Stimulated activated memory B cell treated with anti-CD40 and anti-IgM and Interleukin-4, amounts not matched to agents 10 μg/mL and 1 μg/mL and 100 μg/mL, for 72 hours (primary cell): Measurements from ENCODE around the gene MERTK.

Experiments
- ATAC-seq: fragments of 150-1000 bp; cut with Tn5 transposase; 2 replicates; pipeline ENCODE4 v1.10.0; 2021
- H3K27ac Mint-ChIP-seq: one replicate; pipeline ENCODE4 v1.8.0; 2022; ENCODE audit warnings: mild to moderate bottlenecking, mixed read lengths
- H3K27me3 Mint-ChIP-seq: one replicate; pipeline ENCODE4 v1.8.0; 2022; ENCODE audit warnings: mixed read lengths
- H3K36me3 Mint-ChIP-seq: one replicate; pipeline ENCODE4 v1.8.0; 2022; ENCODE audit warnings: mixed read lengths
- H3K4me1 Mint-ChIP-seq: one replicate; pipeline ENCODE4 v1.8.0; 2022; ENCODE audit warnings: mixed read lengths
- H3K4me3 Mint-ChIP-seq: one replicate; pipeline ENCODE4 v1.8.0; 2022; ENCODE audit warnings: mild to moderate bottlenecking, moderate library complexity, mixed read lengths
- H3K9me3 Mint-ChIP-seq: one replicate; pipeline ENCODE4 v1.8.0; 2022; ENCODE audit warnings: mixed read lengths

MERTK gene

GRCh38 chr2:111975053-111975552 lies 76.7 kb downstream of the MERTK start:
- no peak for ATAC-seq
- no peak overlapping the region for H3K27ac Mint-ChIP-seq
- no peak overlapping the region for H3K4me3 Mint-ChIP-seq
- peaks cover 24% of the 10 kb centered on the region for H3K27me3 Mint-ChIP-seq
- H3K9me3 Mint-ChIP-seq, result peaks cover 14% of the 10 kb centered on the region
- H3K4me1 Mint-ChIP-seq, result peaks cover 5% of the 10 kb centered on the region
- no peaks in the 10 kb centered on the region for H3K36me3 Mint-ChIP-seq

- Mint-ChIP-seq H3K27me3 (peaks cover 24% of the 10 kb centered on the region), H3K4me1 (peaks cover 5% of the 10 kb centered on the region), H3K27ac (no peak overlapping the region), H3K9me3 (peaks cover 14% of the 10 kb centered on the region), H3K4me3 (no peak overlapping the region), H3K36me3 (no peaks in the 10 kb centered on the region)
- no peak for ATAC-seq
Observed at GRCh38 chr2:111975819-111976218, 77.4 kb downstream of the MERTK start.

- H3K27me3 Mint-ChIP-seq, result peaks cover 19% of the 10 kb centered on the region
- H3K4me1 Mint-ChIP-seq, result peaks cover 7% of the 10 kb centered on the region
- peaks cover 15% of the 10 kb centered on the region for H3K9me3 Mint-ChIP-seq
- no peak overlapping the region for H3K4me3 Mint-ChIP-seq
- ATAC-seq, result no peak
- no peak overlapping the region for H3K27ac Mint-ChIP-seq
- H3K36me3 Mint-ChIP-seq, result no peaks in the 10 kb centered on the region
Observed at GRCh38 chr2:111977240-111977639, 78.8 kb downstream of the MERTK start.

GRCh38 chr2:111978452-111979170 lies 80.2 kb downstream of the MERTK start:
- no peak for ATAC-seq
- Mint-ChIP-seq H3K4me3 (no peak overlapping the region), H3K4me1 (peaks cover 9% of the 10 kb centered on the region), H3K27ac (no peak overlapping the region), H3K9me3 (peaks cover 16% of the 10 kb centered on the region), H3K36me3 (no peaks in the 10 kb centered on the region), H3K27me3 (peaks cover 17% of the 10 kb centered on the region)

GRCh38 chr2:111981666-111982065 lies 83.3 kb downstream of the MERTK start:
- Mint-ChIP-seq H3K4me1 (peaks cover 9% of the 10 kb centered on the region), H3K36me3 (no peaks in the 10 kb centered on the region), H3K9me3 (peaks cover 13% of the 10 kb centered on the region), H3K4me3 (no peak overlapping the region), H3K27ac (no peak overlapping the region), H3K27me3 (peaks cover 24% of the 10 kb centered on the region)
- no peak for ATAC-seq

- H3K4me1 Mint-ChIP-seq, result peaks cover 9% of the 10 kb centered on the region
- peak; percentile 48 for ATAC-seq
- peaks cover 24% of the 10 kb centered on the region for H3K27me3 Mint-ChIP-seq
- H3K4me3 Mint-ChIP-seq, result no peak overlapping the region
- H3K27ac Mint-ChIP-seq, result no peak overlapping the region
- H3K9me3 Mint-ChIP-seq, result peaks cover 4% of the 10 kb centered on the region
- no peaks in the 10 kb centered on the region for H3K36me3 Mint-ChIP-seq
Observed at GRCh38 chr2:111982822-111983221, 84.4 kb downstream of the MERTK start.

GRCh38 chr2:111983478-111984212 lies 85.2 kb downstream of the MERTK start:
- Mint-ChIP-seq H3K4me1 (peaks cover 9% of the 10 kb centered on the region), H3K27ac (no peak overlapping the region), H3K4me3 (no peak overlapping the region), H3K9me3 (peaks cover 2% of the 10 kb centered on the region), H3K36me3 (no peaks in the 10 kb centered on the region), H3K27me3 (peaks cover 24% of the 10 kb centered on the region)
- no peak for ATAC-seq

- no peak for ATAC-seq
- no peak overlapping the region for H3K27ac Mint-ChIP-seq
- H3K27me3 Mint-ChIP-seq, result peaks cover 24% of the 10 kb centered on the region
- H3K4me3 Mint-ChIP-seq, result no peak overlapping the region
- no peaks in the 10 kb centered on the region for H3K36me3 Mint-ChIP-seq
- H3K4me1 Mint-ChIP-seq, result peaks cover 9% of the 10 kb centered on the region
- peaks cover 2% of the 10 kb centered on the region for H3K9me3 Mint-ChIP-seq
Observed at GRCh38 chr2:111984213-111984604, 85.8 kb downstream of the MERTK start.

GRCh38 chr2:111985514-111985913 lies 87.1 kb downstream of the MERTK start:
- Mint-ChIP-seq H3K27ac (no peak overlapping the region), H3K27me3 (peaks cover 24% of the 10 kb centered on the region), H3K4me3 (no peak overlapping the region), H3K36me3 (no peaks in the 10 kb centered on the region), H3K4me1 (peaks cover 9% of the 10 kb centered on the region), H3K9me3 (peaks cover 2% of the 10 kb centered on the region)
- no peak for ATAC-seq

GRCh38 chr2:111986116-111986900 lies 87.9 kb downstream of the MERTK start:
- H3K9me3 Mint-ChIP-seq, result peaks cover 2% of the 10 kb centered on the region
- peaks cover 24% of the 10 kb centered on the region for H3K27me3 Mint-ChIP-seq
- H3K27ac Mint-ChIP-seq, result no peak overlapping the region
- peaks cover 9% of the 10 kb centered on the region for H3K4me1 Mint-ChIP-seq
- no peak for ATAC-seq
- H3K4me3 Mint-ChIP-seq, result no peak overlapping the region
- no peaks in the 10 kb centered on the region for H3K36me3 Mint-ChIP-seq

- Mint-ChIP-seq H3K27me3 (peaks cover 6% of the 10 kb centered on the region), H3K27ac (no peak overlapping the region), H3K36me3 (no peaks in the 10 kb centered on the region), H3K4me3 (no peak overlapping the region), H3K4me1 (peaks cover 6% of the 10 kb centered on the region), H3K9me3 (no peaks in the 10 kb centered on the region)
- ATAC-seq, result no peak
Observed at GRCh38 chr2:111990375-111990774, 92.0 kb downstream of the MERTK start.

- peaks cover 2% of the 10 kb centered on the region for H3K27me3 Mint-ChIP-seq
- no peak overlapping the region for H3K27ac Mint-ChIP-seq
- H3K4me1 Mint-ChIP-seq, result peaks cover 6% of the 10 kb centered on the region
- H3K9me3 Mint-ChIP-seq, result no peaks in the 10 kb centered on the region
- no peak for ATAC-seq
- no peaks in the 10 kb centered on the region for H3K36me3 Mint-ChIP-seq
- H3K4me3 Mint-ChIP-seq, result no peak overlapping the region
Observed at GRCh38 chr2:111990856-111991255, 92.4 kb downstream of the MERTK start.

GRCh38 chr2:111994042-111994441 lies 95.6 kb downstream of the MERTK start:
- no peak for ATAC-seq
- Mint-ChIP-seq H3K27ac (no peak overlapping the region), H3K36me3 (no peaks in the 10 kb centered on the region), H3K9me3 (no peaks in the 10 kb centered on the region), H3K4me3 (no peak overlapping the region), H3K4me1 (peaks cover 6% of the 10 kb centered on the region), H3K27me3 (no peaks in the 10 kb centered on the region)

GRCh38 chr2:111995148-111995547 lies 96.7 kb downstream of the MERTK start:
- ATAC-seq, result no peak
- no peak overlapping the region for H3K27ac Mint-ChIP-seq
- H3K27me3 Mint-ChIP-seq, result no peaks in the 10 kb centered on the region
- no peaks in the 10 kb centered on the region for H3K9me3 Mint-ChIP-seq
- H3K4me3 Mint-ChIP-seq, result no peak overlapping the region
- H3K4me1 Mint-ChIP-seq, result peaks cover 6% of the 10 kb centered on the region
- H3K36me3 Mint-ChIP-seq, result no peaks in the 10 kb centered on the region

- Mint-ChIP-seq H3K9me3 (no peaks in the 10 kb centered on the region), H3K27ac (no peak overlapping the region)
Observed at GRCh38 chr2:111999809-112000208, 101.4 kb downstream of the MERTK start.

More at GRCh38 chr2:111999809-112000208, 101.4 kb downstream of the MERTK start:
- H3K4me1 Mint-ChIP-seq, result peaks cover 28% of the 10 kb centered on the region
- no peaks in the 10 kb centered on the region for H3K36me3 Mint-ChIP-seq
- ATAC-seq, result no peak
- H3K27me3 Mint-ChIP-seq, result no peaks in the 10 kb centered on the region
- H3K4me3 Mint-ChIP-seq, result no peak overlapping the region
